HG03432 (cell line): ENCODE measurements around the gene BEX4.
"Not testable (repeated sequence)": the region's sequence is repeated elsewhere in the genome, so short reads cannot be mapped to it uniquely, and the experiment has no call there.

ENCODE experiments used
- ATAC-seq: cut with Tn5 transposase; IDR thresholded peaks from one replicate; pipeline ENCODE4 v1.9.1; 2021; ENCODE audit warnings: mild to moderate bottlenecking, moderate library complexity; ENCODE audit not compliant: unreplicated experiment

BEX4 gene, protein sequence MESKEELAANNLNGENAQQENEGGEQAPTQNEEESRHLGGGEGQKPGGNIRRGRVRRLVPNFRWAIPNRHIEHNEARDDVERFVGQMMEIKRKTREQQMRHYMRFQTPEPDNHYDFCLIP

GRCh38 chrX:103214870-103215424 lies at the start of gene BEX4:
Gene BEX4 (plus strand): TSS chrX:103215108. CDS start chrX:103216154, 1,046 bp downstream.
- peak; percentile 96 for ATAC-seq

GRCh38 chrX:103170216-103170615 lies 44.7 kb upstream of the BEX4 start:
- no peak for ATAC-seq

DNA sequence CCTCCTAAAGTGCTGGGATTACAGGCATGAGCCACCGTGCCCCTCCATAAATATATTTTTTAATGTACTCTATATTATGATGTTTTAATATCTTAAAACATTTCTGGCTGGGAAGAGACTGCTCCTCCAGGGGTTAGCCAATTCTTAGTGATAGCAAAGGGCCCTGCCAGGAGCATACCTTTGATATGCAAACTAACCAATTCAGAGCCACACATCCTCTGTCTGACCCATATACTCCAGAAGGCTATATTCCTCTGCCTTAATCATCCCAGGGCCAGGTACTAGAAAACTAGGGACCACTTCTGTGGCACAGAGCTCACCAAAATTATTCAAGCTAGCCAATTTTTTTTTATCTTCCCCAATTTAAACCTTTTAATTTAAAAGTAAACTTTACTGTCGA lies 43.6 kb upstream of the BEX4 start:
- ATAC-seq, result no peak

DNA sequence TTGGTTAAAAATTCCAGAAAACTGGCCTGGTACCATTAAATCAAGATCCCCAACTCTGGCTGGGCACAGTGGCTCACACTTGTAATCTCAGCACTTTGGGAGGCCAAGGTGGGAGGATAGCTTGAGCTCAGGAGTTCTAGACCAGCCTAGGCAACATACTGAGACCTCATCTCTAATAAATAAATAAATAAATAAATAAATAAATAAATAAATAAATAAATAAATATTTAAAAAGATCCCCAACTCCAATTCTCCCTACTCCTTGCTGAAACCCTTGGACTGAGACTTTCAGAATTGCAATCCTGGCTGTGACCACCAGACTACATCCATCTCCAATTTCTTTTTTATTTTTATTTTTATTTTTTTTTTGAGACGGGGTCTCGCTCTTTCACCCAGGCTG lies 39.7 kb upstream of the BEX4 start:
- not testable (repeated sequence) for ATAC-seq

DNA sequence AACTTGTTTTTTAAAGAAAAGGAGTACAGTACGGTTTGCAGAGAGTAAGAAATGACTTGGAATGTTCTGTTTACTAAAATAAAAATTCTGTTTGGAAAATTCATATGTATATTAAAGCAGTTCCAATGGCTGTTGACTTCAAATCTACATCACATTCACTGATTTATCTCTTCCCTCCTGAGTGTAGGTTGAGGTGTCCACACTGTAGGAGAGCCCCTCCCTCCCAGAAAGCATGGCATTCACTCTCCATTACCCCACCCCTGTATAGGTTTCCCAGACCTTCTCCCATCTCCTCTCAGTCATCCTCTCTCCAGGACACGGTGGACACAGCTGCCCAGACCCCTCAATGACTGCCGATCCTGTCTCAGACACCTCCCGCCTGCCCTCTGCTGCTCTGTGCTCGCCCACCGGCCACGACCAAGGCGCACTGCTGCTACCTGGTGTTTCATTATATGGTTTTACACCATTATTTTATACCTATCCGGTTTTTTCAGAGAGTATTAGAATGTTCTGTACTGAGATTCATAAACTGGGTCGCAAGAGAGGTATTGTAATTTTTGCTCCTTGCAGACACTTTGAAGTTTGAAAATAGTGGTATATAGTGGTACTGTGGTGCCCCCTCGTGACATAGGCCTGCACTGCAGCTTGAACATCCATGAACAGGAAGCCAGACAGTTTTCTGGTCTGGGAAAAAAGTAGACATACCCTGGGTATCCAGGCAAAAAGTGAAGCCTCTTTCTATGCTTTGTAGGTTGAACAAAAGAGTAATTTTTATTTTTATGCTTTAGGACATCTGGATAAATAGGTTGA lies 38.8 kb upstream of the BEX4 start:
- peak; percentile 69 for ATAC-seq

GRCh38 chrX:103177556-103177955 lies 37.4 kb upstream of the BEX4 start:
- no peak for ATAC-seq

GRCh38 chrX:103183912-103184311 lies 31.0 kb upstream of the BEX4 start:
- ATAC-seq, result no peak

- no peak for ATAC-seq
These were observed 26.9 kb upstream of the BEX4 start for GRCh38 chrX:103187953-103188475.

- no peak for ATAC-seq
These were observed 17.1 kb upstream of the BEX4 start for GRCh38 chrX:103197721-103198306.

GRCh38 chrX:103198668-103199067 lies 16.2 kb upstream of the BEX4 start:
- not testable (repeated sequence) for ATAC-seq

DNA sequence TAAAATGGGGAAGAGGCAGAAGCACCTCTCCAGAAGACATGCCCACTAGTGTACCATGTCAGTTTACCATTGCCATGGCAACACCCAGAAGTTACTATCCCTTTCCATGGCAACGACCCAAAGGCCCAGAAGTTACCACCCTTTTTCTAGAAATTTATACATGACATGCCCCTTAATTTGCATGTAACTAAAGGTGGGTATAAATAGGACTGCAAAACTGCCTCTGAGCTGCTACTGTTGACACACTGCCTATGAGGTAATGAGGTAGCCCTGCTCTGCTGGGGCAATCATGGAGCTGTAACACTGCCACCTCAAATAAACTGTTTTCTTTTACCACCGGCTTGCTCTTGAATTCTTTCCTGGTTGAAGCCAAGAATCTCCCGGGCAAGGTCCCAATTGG lies 13.9 kb upstream of the BEX4 start:
- no peak for ATAC-seq

- ATAC-seq, result no peak
These were observed 4.9 kb upstream of the BEX4 start for GRCh38 chrX:103210056-103210455.

- no peak for ATAC-seq
These were observed 3.7 kb upstream of the BEX4 start for GRCh38 chrX:103211012-103211715.

- no peak for ATAC-seq
These were observed 2.0 kb upstream of the BEX4 start for GRCh38 chrX:103212749-103213457.

DNA sequence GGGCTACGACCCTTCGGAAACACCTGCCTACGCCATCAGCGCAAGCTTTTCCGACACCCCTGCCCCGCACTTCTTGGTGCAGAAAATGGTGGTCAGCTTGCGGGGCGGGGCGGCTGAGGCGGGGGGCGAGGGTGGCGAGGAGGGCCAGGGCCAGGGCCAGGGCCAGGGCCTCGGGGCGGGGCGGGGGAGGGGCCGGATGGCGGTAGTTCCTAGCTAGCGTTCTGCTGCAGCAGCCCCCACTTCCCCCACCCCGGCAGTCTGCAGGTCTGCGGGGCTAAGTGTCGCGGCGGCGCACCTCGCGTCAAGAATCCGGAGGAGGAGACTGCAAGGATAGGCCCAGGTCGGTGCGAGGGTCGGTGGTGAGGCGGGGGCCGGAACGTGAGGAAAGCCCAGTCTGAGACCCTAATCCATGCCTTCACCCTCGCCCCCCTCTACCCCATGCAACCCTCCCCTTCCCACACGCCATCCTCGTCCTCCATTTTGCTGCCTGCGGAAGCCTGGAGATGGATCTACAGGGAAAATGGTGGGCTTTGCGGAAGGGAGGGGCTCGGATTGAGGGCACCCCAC lies 600 bp downstream of the BEX4 start:
- ATAC-seq, result peak; percentile 18

DNA sequence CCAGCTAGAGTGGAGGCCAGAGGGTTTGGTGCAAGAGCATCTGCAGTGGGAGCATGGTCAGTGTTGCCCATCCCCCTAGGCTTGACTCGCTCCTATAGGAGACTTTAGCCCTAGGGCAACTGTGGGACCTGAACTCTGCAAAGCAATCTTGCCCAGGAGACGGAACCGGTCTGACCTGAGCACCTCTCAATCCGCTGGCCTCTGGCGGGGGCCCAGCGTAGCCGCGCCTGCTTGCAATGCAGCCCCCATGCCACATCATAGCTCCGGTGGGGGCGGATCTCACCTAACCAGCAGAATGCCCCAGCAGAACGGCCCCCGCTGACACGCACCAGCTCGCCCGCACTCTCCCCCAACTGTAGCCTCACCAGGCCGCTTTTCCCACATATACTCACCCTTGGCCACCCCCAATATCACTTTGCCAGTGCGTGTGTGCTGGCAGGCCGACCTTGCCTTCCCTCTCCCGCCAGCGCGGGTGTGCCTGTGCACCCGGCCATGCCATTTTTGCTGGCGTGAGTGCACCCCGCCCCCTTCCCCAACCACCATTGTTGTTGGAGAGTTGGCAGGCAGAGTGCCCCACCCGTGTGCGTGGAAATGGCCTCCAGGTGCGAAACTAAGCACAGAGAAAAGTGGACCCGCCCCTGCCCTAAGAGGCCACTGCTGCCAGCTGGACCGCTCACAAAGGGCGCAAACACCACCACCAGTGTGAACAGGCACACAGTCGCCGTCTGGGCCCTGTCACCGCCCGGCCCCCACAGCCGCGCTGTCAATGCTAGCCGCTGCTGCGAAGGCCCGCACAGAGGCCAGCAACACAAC lies 5.8 kb downstream of the BEX4 start:
- ATAC-seq, result no peak

DNA sequence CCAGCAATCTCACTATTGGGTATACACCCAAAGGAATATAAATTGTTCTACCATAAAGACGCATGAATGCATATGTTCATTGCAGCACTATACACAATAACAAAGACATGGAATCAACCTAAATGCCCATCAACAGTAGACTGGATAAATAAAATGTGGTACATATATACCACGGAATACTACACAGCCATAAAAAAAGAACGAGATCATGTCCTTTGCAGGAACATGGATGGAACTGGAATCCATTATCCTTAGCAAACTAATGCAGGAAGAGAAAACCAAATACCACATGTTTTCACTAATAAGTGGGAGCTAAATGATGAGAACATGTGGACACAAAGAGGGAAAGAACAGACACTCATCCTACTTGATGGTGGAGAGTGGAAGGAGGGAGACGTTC lies 11.0 kb downstream of the BEX4 start:
- not testable (repeated sequence) for ATAC-seq

DNA sequence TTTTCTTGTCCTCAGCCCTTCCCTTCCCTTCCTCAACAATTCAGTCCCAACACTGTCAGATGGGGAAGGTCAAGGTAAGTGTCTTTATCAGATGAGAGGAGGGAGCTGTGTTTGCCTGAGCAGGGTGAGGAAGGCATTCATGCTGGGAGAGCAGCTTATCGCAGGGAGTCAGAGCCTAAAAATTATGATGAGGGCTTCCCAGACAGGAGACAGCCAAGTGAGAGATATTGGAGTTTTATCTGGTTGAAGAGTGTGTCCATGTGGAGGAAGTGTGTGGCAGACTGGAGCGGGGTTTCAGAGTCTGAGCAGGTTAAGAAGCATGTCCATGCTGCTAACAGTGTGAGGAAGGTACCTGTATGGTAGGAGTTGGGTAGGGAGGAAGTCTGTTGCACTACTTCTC lies 18.4 kb downstream of the BEX4 start:
- no peak for ATAC-seq

GRCh38 chrX:103234869-103235268 lies 20.0 kb downstream of the BEX4 start:
- ATAC-seq, result no peak
